Measurements from ENCODE around the gene ARTN. TPM values are rescaled to one million over a fixed set of nuclear protein-coding genes. Genes with fewer than 3 reads are reported as not detected.

The ARTN gene
- total RNA-seq, 2 experiments from 2014 or later = 0.20 to 0.23 TPM

Other genes with a start within 250 kb of the ARTN start
- 10 to 100 TPM; 14.2 to 16.9 TPM for gene ST3GAL3, start 226.3 kb upstream of the ARTN start, total RNA-seq
- 10 to 100 TPM; 21.5 to 23.5 TPM for gene IPO13, start 13.1 kb downstream of the ARTN start, total RNA-seq
- gene DPH2, start 36.2 kb downstream of the ARTN start, total RNA-seq = 10 to 100 TPM; 18.0 to 19.2 TPM
- gene ATP6V0B, start 41.2 kb downstream of the ARTN start, total RNA-seq = 100 to 1,000 TPM; 121 TPM
- gene B4GALT2, start 45.4 kb downstream of the ARTN start, total RNA-seq = 10 to 100 TPM; 13.0 to 15.5 TPM
- 1 to 10 TPM; 1.8 to 2.2 TPM for gene CCDC24, start 57.8 kb downstream of the ARTN start, total RNA-seq
- gene SLC6A9, start 97.7 kb downstream of the ARTN start, total RNA-seq = 1 to 10 TPM; 4.8 to 5.7 TPM
- gene KLF17, start 185.0 kb downstream of the ARTN start, total RNA-seq = not detected
- not detected for gene KLF18, start 207.8 kb downstream of the ARTN start, total RNA-seq